Stimulated activated CD8-positive, alpha-beta memory T cell treated with anti-CD3 and anti-CD28 coated beads, Interleukin-4, amount 100 ng/mL, for 1 hour (primary cell): Measurements from ENCODE around the gene SPSB3.
"Not testable (repeated sequence)": the region's sequence is repeated elsewhere in the genome, so short reads cannot be mapped to it uniquely, and the experiment has no call there.

Experiments used
- DNase-seq, 2 donors: peaks; one replicate each; pipeline ENCODE4 v3.0.0-alpha.2; 2020; ENCODE audit warnings: low read depth in 2 of 2, low spot score in 1 of 2

Gene SPSB3

GRCh38 chr16:1817276-1817589 lies 34.9 kb upstream of the SPSB3 start:
- DNase-seq, result no peak

GRCh38 chr16:1816396-1817275 lies 34.3 kb upstream of the SPSB3 start:
- DNase-seq, result no peak

GRCh38 chr16:1815461-1815860 lies 33.1 kb upstream of the SPSB3 start:
- DNase-seq, result no peak

GRCh38 chr16:1812732-1813163 lies 30.4 kb upstream of the SPSB3 start:
- DNase-seq, result no peak

- DNase-seq, result no peak
Measured at GRCh38 chr16:1810536-1810935, 28.2 kb upstream of the SPSB3 start.

- no peak for DNase-seq
Measured at GRCh38 chr16:1810106-1810505, 27.7 kb upstream of the SPSB3 start.

GRCh38 chr16:1809281-1809801 lies 27.0 kb upstream of the SPSB3 start:
- no peak for DNase-seq

GRCh38 chr16:1808691-1809090 lies 26.3 kb upstream of the SPSB3 start:
- DNase-seq, result no peak

GRCh38 chr16:1807626-1808025 lies 25.3 kb upstream of the SPSB3 start:
- no peak for DNase-seq

GRCh38 chr16:1800701-1801100 lies 18.3 kb upstream of the SPSB3 start:
- DNase-seq, result no peak

GRCh38 chr16:1799263-1799662 lies 16.9 kb upstream of the SPSB3 start:
- DNase-seq, result not testable (repeated sequence)

- no peak for DNase-seq
Measured at GRCh38 chr16:1794908-1795666, 12.7 kb upstream of the SPSB3 start.

- DNase-seq, result no peak
Measured at GRCh38 chr16:1794221-1794871, 12.0 kb upstream of the SPSB3 start.

GRCh38 chr16:1793578-1794220 lies 11.3 kb upstream of the SPSB3 start, which contains the start of gene IGFALS:
IGFALS (minus strand) TSS chr16:1793705; CDS start chr16:1793652, 53 bp downstream.
- no peak for DNase-seq

- no peak for DNase-seq
Measured at GRCh38 chr16:1792836-1793577, 10.6 kb upstream of the SPSB3 start.

- no peak for DNase-seq
Measured at GRCh38 chr16:1791943-1792812, 9.8 kb upstream of the SPSB3 start.

- no peak for DNase-seq
Measured at GRCh38 chr16:1791256-1791942, 9.0 kb upstream of the SPSB3 start.

GRCh38 chr16:1790611-1791255 lies 8.4 kb upstream of the SPSB3 start:
- DNase-seq, result no peak
